ENCODE measurements around the gene C19orf44.

GRCh38 chr19:16559780-16560276, 63.6 kb downstream of the C19orf44 start:
- no peak for TF ChIP-seq POLR2AphosphoS5 (IDR thresholded peaks at IDR 0.05; ENCODE audit: low read depth)
- TF ChIP-seq EZH2 (IDR thresholded peaks at IDR 0.05; ENCODE audit: low read depth, unreplicated experiment) = no peak
- no peak for TF ChIP-seq EZH2phosphoT487 (IDR thresholded peaks at IDR 0.05; ENCODE audit: unreplicated experiment)
